CD4-positive, alpha-beta T cell treated with Interleukin-2 at 100 ng/mL for 4 hours (primary cell): ENCODE results near the gene ZNF844.
A peak's percentile ranks its signal among the peaks of the same experiment; 100 is the strongest.
"Not testable (repeated sequence)": the region's sequence is repeated elsewhere in the genome, so short reads cannot be mapped to it uniquely, and the experiment has no call there.

Experiments
- DNase-seq: peaks from one replicate; pipeline ENCODE4 v3.0.0-alpha.2; 2020; ENCODE audit warnings: low spot score

The ZNF844 gene

GRCh38 chr19:12092065-12092867, 27.7 kb downstream of the ZNF844 start:
- DNase-seq = peak; percentile 26

GRCh38 chr19:12092956-12093355, 28.4 kb downstream of the ZNF844 start:
- no peak for DNase-seq

GRCh38 chr19:12093777-12094176, 29.2 kb downstream of the ZNF844 start:
- no peak for DNase-seq

- no peak for DNase-seq
Observed at GRCh38 chr19:12095111-12095790, 30.7 kb downstream of the ZNF844 start.

GRCh38 chr19:12098040-12098439, 33.5 kb downstream of the ZNF844 start:
- no peak for DNase-seq

GRCh38 chr19:12103909-12104308, 39.4 kb downstream of the ZNF844 start:
- DNase-seq = not testable (repeated sequence)

- DNase-seq = no peak
Observed at GRCh38 chr19:12111176-12111575, 46.6 kb downstream of the ZNF844 start.

GRCh38 chr19:12111943-12112637, 47.6 kb downstream of the ZNF844 start:
- no peak for DNase-seq

GRCh38 chr19:12112701-12113100, 48.2 kb downstream of the ZNF844 start:
- DNase-seq = no peak

- DNase-seq = no peak
Observed at GRCh38 chr19:12113121-12113520, 48.6 kb downstream of the ZNF844 start.

- DNase-seq = no peak
Observed at GRCh38 chr19:12117201-12117970, 52.9 kb downstream of the ZNF844 start.

- DNase-seq = peak; percentile 15
Observed at GRCh38 chr19:12126707-12127106, 62.2 kb downstream of the ZNF844 start.
